ENCODE results near the gene AMHR2. TPM values are rescaled to one million over a fixed set of nuclear protein-coding genes. Genes with fewer than 3 reads are reported as not detected.

Gene AMHR2
- total RNA-seq, 2 experiments from 2014 or later = not detected

DNA sequence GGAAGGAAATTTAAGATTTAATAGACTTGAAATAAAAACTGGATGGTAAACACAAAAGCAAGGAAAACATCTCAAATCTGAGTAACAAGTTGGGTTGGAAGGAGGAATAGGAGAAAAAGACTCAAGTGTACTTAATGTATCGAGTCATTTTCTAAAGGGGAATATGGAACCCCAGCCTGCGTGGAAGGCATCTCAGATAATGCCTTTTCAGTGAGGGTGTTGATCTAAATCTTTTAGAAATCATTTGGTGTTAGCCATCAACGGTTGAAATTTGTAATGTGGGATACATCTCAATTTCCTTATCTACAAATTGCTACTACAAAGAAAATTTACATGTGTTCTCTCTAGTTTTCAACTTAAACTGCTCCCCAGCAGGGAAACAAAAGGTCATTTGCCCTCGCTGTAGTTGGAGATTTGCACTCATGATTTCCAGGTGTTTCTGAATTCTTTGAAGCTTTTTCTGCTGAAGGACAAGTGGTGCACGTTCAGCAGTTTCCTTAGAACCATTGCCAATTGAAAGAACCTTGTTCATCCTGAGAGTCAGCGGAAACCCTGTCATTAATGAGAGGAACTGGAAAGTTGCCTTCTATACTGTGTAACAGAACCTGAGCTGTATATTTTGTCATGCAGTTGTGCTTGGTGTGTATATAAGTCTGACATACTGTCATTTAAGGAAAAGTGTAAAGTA lies 30.4 kb downstream of the AMHR2 start:
- H3K4me3 Mint-ChIP-seq = peak overlapping the region; percentile 91
- peaks cover 55% of the 10 kb centered on the region for H3K36me3 Mint-ChIP-seq (ENCODE audit: low read depth)
- no peaks in the 10 kb centered on the region for H3K27me3 Mint-ChIP-seq
- ChIA-PET POLR2A (interaction anchor here (0.8 to 43.3 kb wide), 5 partner anchors 12 to 156 kb away, joined by 3 to 1494 read pairs (median 3); partner anchors contain the start of genes MAP3K12, NPFF, PRR13 and TARBP2), CTCF (interaction anchor here (1.0 to 1.5 kb wide), 3 partner anchors 13 to 102 kb away, joined by 3 to 4 read pairs (median 3); no protein-coding TSS in a partner anchor)
- peaks cover 47% of the 10 kb centered on the region for H3K4me1 Mint-ChIP-seq (ENCODE audit: low read depth)
- no peaks in the 10 kb centered on the region for H3K9me3 Mint-ChIP-seq
- ATAC-seq (no peak), DNase-seq (no peak)
- peak overlapping the region; percentile 71 for H3K27ac Mint-ChIP-seq
- TF ChIP-seq, protein P1, sequence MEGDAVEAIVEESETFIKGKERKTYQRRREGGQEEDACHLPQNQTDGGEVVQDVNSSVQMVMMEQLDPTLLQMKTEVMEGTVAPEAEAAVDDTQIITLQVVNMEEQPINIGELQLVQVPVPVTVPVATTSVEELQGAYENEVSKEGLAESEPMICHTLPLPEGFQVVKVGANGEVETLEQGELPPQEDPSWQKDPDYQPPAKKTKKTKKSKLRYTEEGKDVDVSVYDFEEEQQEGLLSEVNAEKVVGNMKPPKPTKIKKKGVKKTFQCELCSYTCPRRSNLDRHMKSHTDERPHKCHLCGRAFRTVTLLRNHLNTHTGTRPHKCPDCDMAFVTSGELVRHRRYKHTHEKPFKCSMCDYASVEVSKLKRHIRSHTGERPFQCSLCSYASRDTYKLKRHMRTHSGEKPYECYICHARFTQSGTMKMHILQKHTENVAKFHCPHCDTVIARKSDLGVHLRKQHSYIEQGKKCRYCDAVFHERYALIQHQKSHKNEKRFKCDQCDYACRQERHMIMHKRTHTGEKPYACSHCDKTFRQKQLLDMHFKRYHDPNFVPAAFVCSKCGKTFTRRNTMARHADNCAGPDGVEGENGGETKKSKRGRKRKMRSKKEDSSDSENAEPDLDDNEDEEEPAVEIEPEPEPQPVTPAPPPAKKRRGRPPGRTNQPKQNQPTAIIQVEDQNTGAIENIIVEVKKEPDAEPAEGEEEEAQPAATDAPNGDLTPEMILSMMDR (IDR thresholded peaks at IDR 0.05) = no peak
- intact Hi-C loops (cut with micrococcal nuclease) = no loop called here

DNA sequence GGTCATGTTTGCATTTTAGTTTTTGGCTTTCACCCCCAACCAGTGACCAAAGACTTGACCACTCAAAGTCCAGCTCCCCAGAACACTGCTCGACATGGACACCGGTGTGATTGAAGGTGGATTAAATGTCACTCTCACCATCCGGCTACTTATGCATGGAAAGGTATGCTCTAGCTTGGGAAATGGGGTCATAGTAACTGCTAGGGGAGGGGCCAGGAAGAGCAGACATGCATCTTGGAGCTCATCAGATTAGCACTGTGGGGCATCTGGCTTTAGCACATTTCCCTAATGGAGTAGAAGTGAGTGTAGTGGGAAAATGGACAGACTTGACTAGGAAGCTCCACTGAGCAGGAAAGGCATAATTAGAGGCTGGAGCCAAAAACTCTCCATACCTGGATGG lies 31.1 kb downstream of the AMHR2 start:
- ChIA-PET CTCF (interaction anchor here (0.8 to 1.5 kb wide), 4 partner anchors 20 to 102 kb away, joined by 3 to 5 read pairs (median 4); no protein-coding TSS in a partner anchor), POLR2A (interaction anchor here (0.6 to 43.3 kb wide), 5 partner anchors 13 to 77 kb away, joined by 3 to 1494 read pairs (median 3); partner anchors contain the start of genes MAP3K12, NPFF, PRR13 and TARBP2)
- intact Hi-C loops (cut with micrococcal nuclease) = no loop called here
- H3K9me3 Mint-ChIP-seq = no peaks in the 10 kb centered on the region
- H3K27ac Mint-ChIP-seq = peak overlapping the region; percentile 71
- H3K36me3 Mint-ChIP-seq (ENCODE audit: low read depth) = peaks cover 58% of the 10 kb centered on the region
- TF ChIP-seq, protein P1 (IDR thresholded peaks at IDR 0.05) = no peak
- no peak for DNase-seq
- H3K27me3 Mint-ChIP-seq = no peaks in the 10 kb centered on the region
- no peak for ATAC-seq
- peak overlapping the region; percentile 91 for H3K4me3 Mint-ChIP-seq
- H3K4me1 Mint-ChIP-seq (ENCODE audit: low read depth) = peaks cover 50% of the 10 kb centered on the region

DNA sequence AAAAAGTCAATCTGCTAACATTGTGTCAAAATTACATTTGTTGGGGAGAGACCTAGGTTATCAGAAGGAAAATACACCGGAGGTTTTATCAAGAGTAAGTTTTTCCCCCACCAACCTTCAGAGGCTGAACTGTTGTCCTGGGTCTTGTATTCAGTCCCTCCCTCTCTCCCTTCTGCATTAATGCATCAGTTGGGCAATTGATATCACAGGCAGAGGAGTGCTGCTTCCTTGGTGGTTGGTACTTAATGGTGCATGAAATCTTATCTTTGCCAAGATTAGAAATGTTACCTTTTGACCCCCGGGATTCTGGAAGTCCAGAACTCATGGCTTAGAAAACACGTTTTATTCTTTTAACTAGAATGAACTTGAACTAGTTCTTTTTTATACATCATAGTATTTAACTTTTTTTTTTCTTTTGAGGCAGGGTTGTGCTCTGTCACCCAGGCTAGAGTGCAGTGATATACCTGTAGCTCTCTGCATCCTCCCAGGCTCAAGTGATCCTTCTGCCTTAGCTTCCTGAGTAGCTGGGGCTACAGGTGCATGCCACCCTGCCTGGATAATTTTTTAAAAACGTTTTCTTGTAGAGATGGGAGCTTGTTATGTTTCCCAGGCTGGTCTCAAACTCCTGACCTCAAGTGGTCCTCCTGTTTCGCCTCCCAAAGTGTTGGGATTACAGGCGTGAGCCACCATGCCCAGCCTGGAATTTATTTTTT lies 33.2 kb downstream of the AMHR2 start:
- Mint-ChIP-seq H3K4me3 (no peak overlapping the region), H3K27me3 (no peaks in the 10 kb centered on the region), H3K9me3 (no peaks in the 10 kb centered on the region), H3K4me1 (ENCODE audit: low read depth) (peaks cover 59% of the 10 kb centered on the region), H3K36me3 (ENCODE audit: low read depth) (peaks cover 76% of the 10 kb centered on the region), H3K27ac (no peak overlapping the region)
- TF ChIP-seq, protein P1 (IDR thresholded peaks at IDR 0.05) = no peak
- POLR2A ChIA-PET = interaction anchor here (1.1 to 43.3 kb wide), 3 partner anchors 10 to 84 kb away, joined by 3 to 1494 read pairs (median 3); partner anchors contain the start of genes MAP3K12, NPFF and TARBP2
- DNase-seq (no peak), ATAC-seq (no peak)
- CTCF ChIA-PET = interaction anchor here (1.8 kb wide), 1 partner anchor 105 kb away, joined by 4 read pairs; no protein-coding TSS in a partner anchor
- intact Hi-C loops (cut with micrococcal nuclease) = no loop called here

DNA sequence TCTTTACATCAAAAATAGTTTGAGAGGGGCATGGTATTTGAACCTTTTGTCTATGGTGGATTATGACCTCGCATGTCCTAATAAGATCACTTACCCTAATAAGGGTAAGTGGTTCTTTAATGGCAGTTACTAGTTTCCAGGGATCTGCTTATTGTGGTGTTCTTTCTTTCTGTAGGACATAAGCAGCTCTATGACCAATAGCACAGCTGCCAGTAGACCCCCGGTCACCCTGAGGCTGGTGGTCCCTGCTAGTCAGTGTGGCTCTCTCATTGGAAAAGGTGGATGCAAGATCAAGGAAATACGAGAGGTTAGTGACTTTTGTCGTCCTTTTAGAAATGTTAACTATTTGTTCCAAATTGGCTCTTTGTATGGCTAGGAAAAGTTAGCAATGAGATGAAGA lies 35.4 kb downstream of the AMHR2 start:
- Mint-ChIP-seq H3K27ac (peak overlapping the region; percentile 46), H3K9me3 (no peaks in the 10 kb centered on the region), H3K4me3 (no peak overlapping the region), H3K27me3 (no peaks in the 10 kb centered on the region), H3K4me1 (ENCODE audit: low read depth) (peaks cover 66% of the 10 kb centered on the region), H3K36me3 (ENCODE audit: low read depth) (peaks cover 78% of the 10 kb centered on the region)
- TF ChIP-seq, protein P1 (IDR thresholded peaks at IDR 0.05) = no peak
- ChIA-PET CTCF (interaction anchor here (2.0 kb wide), 1 partner anchor 17 kb away, joined by 12 read pairs; no protein-coding TSS in a partner anchor), POLR2A (interaction anchor here (0.6 to 43.3 kb wide), 5 partner anchors 11 to 325 kb away, joined by 3 to 1494 read pairs (median 5); partner anchors contain the start of genes MAP3K12, NPFF and TARBP2)
- DNase-seq (no peak), ATAC-seq (no peak)
- intact Hi-C loops (cut with micrococcal nuclease) = no loop called here
